Karpas-422 (cell line): Measurements from ENCODE around the gene GMIP. TPM values are rescaled to one million over a fixed set of nuclear protein-coding genes. Genes with fewer than 3 reads are reported as not detected.

Source experiments
- DNase-seq: peaks from one replicate; pipeline ENCODE4 v3.0.0-alpha.2; 2015
- H2AFZ ChIP-seq: fragments of 200-600 bp; sonication (generic); 2 replicates; pipeline ENCODE4 v1.6.1; 2014; ENCODE audit warnings: antibody characterized with exemption, low read length, mixed read lengths
- H3K27ac ChIP-seq: fragments of 200-600 bp; sonication (generic); 2 replicates; pipeline ENCODE4 v1.5.1; 2014; ENCODE audit warnings: mild to moderate bottlenecking, low read length, moderate library complexity
- H3K27me3 ChIP-seq: fragments of 200-600 bp; sonication (generic); 2 replicates; pipeline ENCODE4 v1.6.1; 2014; ENCODE audit warnings: low read length, mixed read lengths
- H3K36me3 ChIP-seq: fragments of 200-600 bp; sonication (generic); 2 replicates; pipeline ENCODE4 v1.6.1; 2014; ENCODE audit warnings: low read length, mixed read lengths; ENCODE audit not compliant: insufficient read depth
- H3K4me1 ChIP-seq: fragments of 200-600 bp; sonication (generic); 2 replicates; pipeline ENCODE4 v1.6.1; 2014; ENCODE audit warnings: mild to moderate bottlenecking, low read length, mixed read lengths
- H3K4me2 ChIP-seq: fragments of 200-600 bp; sonication (generic); 2 replicates; pipeline ENCODE4 v1.6.1; 2014; ENCODE audit warnings: low read length, low read depth, mild to moderate bottlenecking; ENCODE audit not compliant: poor library complexity, severe bottlenecking
- H3K4me3 ChIP-seq: fragments of 200-600 bp; sonication (generic); 2 replicates; pipeline ENCODE4 v1.5.1; 2014; ENCODE audit warnings: mild to moderate bottlenecking, antibody characterized with exemption, low read length, mixed read lengths
- H3K79me2 ChIP-seq: fragments of 200-600 bp; sonication (generic); 2 replicates; pipeline ENCODE4 v1.6.1; 2014; ENCODE audit warnings: mild to moderate bottlenecking, low read length, mixed read lengths
- H3K9ac ChIP-seq: fragments of 200-600 bp; sonication (generic); 2 replicates; pipeline ENCODE4 v1.6.0; 2014; ENCODE audit warnings: low read length
- H3K9me2 ChIP-seq: fragments of 200-600 bp; sonication (generic), shearing (Covaris generic); replicated peaks from 2 replicates; pipeline ENCODE4 v1.6.0; 2014; ENCODE audit warnings: mild to moderate bottlenecking, low read length, moderate library complexity; ENCODE audit not compliant: insufficient read depth
- H3K9me3 ChIP-seq: fragments of 300-700, 200-600 bp; sonication (generic); 2 replicates; pipeline ENCODE4 v1.6.1; 2014; ENCODE audit warnings: low read length, mixed read lengths
- H4K20me1 ChIP-seq: fragments of 200-600 bp; sonication (generic); 2 replicates; pipeline ENCODE4 v1.6.1; 2014; ENCODE audit warnings: mild to moderate bottlenecking, antibody characterized with exemption, low read length, low read depth; ENCODE audit not compliant: insufficient read depth
- total RNA-seq: library from RNA; depleted of rRNA; stranded (reverse); fragments of >200 nt; shearing (Covaris generic); gene quantifications from 2 replicates; pipeline ENCODE4 v1.2.3, GENCODE V29; 2014; ENCODE audit warnings: low replicate concordance

GMIP gene
- total RNA-seq, 1 experiment from 2014 or later: 24.3 TPM

- no peaks in the 10 kb centered on the region for H3K27me3 ChIP-seq
- peaks cover 24% of the 10 kb centered on the region; the same call in 1 of the 2 replicates for H4K20me1 ChIP-seq
- peaks cover 44% of the 10 kb centered on the region for H3K79me2 ChIP-seq
- no peaks in the 10 kb centered on the region for H3K9me3 ChIP-seq
- H2AFZ ChIP-seq: no peak overlapping the region
- H3K4me2 ChIP-seq: peak overlapping the region; percentile 74
- H3K9ac ChIP-seq: peak overlapping the region; percentile 97
- peaks cover 24% of the 10 kb centered on the region for H3K36me3 ChIP-seq
- peaks cover 20% of the 10 kb centered on the region for H3K4me1 ChIP-seq
- no peaks in the 10 kb centered on the region for H3K9me2 ChIP-seq
- H3K27ac ChIP-seq: peak overlapping the region; percentile 77
- peak; percentile 54 for DNase-seq
- H3K4me3 ChIP-seq: peak overlapping the region; percentile 98
Observed at GRCh38 chr19:19662344-19662743, 18.9 kb upstream of the GMIP start.

DNA sequence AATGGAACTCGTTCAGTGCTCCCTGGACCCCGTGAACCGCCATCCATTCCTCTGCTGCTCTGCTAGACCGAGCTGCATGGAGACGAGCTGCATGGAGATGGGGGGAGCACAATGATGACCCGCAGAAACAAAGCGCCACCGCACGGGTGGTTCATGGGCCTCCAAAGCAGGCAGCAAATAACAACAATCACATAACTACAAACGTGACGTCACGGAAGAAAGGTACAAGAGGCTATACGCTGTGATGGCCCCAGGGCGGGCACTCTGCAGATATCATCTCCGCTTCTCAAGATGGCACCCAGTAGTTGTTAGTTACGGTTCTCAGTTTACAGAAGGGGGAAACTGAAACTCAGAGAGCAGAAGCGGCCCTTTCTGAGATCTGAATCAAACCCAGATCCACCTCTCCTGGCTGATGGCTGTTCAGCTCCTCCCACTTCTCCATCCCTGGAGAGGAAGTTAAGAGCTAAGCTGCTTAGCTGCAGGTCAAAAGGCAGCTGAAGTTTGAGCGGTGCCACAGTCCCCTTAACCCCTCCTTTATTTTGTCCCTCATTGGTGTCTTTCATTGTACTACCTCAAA, 18.3 kb upstream of the GMIP start:
- H2AFZ ChIP-seq: no peak overlapping the region
- peaks cover 25% of the 10 kb centered on the region; the same call in 1 of the 2 replicates for H4K20me1 ChIP-seq
- H3K27me3 ChIP-seq: no peaks in the 10 kb centered on the region
- H3K4me3 ChIP-seq: peak overlapping the region; percentile 98
- H3K9ac ChIP-seq: peak overlapping the region; percentile 97
- H3K79me2 ChIP-seq: peaks cover 44% of the 10 kb centered on the region
- H3K4me1 ChIP-seq: peaks cover 20% of the 10 kb centered on the region
- H3K9me2 ChIP-seq: no peaks in the 10 kb centered on the region
- no peaks in the 10 kb centered on the region for H3K9me3 ChIP-seq
- peak overlapping the region; percentile 74 for H3K4me2 ChIP-seq
- peak overlapping the region; percentile 77 for H3K27ac ChIP-seq
- peaks cover 24% of the 10 kb centered on the region for H3K36me3 ChIP-seq
- DNase-seq: peak; percentile 92

GRCh38 chr19:19661141-19661674, 17.8 kb upstream of the GMIP start:
- Histone ChIP-seq H4K20me1 (peaks cover 30% of the 10 kb centered on the region), H3K9me2 (no peaks in the 10 kb centered on the region), H3K9me3 (no peaks in the 10 kb centered on the region), H3K4me2 (peak overlapping the region; percentile 74), H3K4me1 (peaks cover 20% of the 10 kb centered on the region), H3K79me2 (peaks cover 44% of the 10 kb centered on the region), H3K9ac (peak overlapping the region; percentile 97), H3K4me3 (peak overlapping the region; percentile 98), H2AFZ (no peak overlapping the region), H3K27ac (peak overlapping the region; percentile 77), H3K27me3 (no peaks in the 10 kb centered on the region), H3K36me3 (peaks cover 29% of the 10 kb centered on the region)
- no peak for DNase-seq

DNA sequence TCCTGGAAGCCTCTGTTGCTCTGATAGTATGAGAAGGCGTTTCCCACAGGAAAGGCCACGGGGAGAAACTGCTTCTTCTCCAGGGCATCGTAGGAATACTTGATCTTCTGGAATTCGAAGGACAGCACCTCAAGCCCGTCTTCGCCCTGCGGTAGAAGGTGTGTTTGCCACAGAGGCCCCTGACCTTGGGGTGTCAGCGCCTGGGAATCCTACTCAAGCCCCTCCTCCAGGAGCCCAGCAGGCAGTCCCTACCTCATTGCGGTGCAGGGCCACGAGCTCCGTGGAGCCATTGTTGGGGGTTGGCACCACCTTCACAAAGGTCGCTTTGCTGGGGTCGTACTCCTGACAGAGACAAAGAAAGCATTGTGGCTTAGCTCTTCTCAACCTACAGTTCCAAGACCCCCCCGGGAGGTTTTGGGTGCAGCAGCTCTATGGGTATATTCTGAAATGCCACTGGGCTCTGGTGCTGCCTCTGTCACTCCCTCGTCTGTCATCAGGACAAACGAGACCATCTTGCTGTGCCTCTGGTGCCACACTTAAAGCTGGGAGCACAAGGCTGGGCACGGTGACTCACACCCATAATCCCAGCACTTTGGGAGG, 16.3 kb upstream of the GMIP start:
- peaks cover 34% of the 10 kb centered on the region for H3K36me3 ChIP-seq
- H3K27ac ChIP-seq: no peak overlapping the region
- no peak for DNase-seq
- peaks cover 34% of the 10 kb centered on the region for H4K20me1 ChIP-seq
- H3K4me2 ChIP-seq: no peak overlapping the region
- no peaks in the 10 kb centered on the region for H3K9me3 ChIP-seq
- H3K9ac ChIP-seq: no peak overlapping the region
- no peak overlapping the region for H2AFZ ChIP-seq
- H3K27me3 ChIP-seq: no peaks in the 10 kb centered on the region
- H3K4me3 ChIP-seq: no peak overlapping the region
- H3K4me1 ChIP-seq: peaks cover 20% of the 10 kb centered on the region
- H3K9me2 ChIP-seq: no peaks in the 10 kb centered on the region
- peaks cover 44% of the 10 kb centered on the region for H3K79me2 ChIP-seq

- Histone ChIP-seq H2AFZ (no peak overlapping the region), H4K20me1 (peaks cover 32% of the 10 kb centered on the region), H3K27ac (no peak overlapping the region), H3K4me1 (peaks cover 17% of the 10 kb centered on the region), H3K9me3 (no peaks in the 10 kb centered on the region), H3K79me2 (peaks cover 35% of the 10 kb centered on the region), H3K9me2 (no peaks in the 10 kb centered on the region), H3K4me2 (no peak overlapping the region), H3K9ac (no peak overlapping the region), H3K36me3 (peaks cover 40% of the 10 kb centered on the region), H3K27me3 (no peaks in the 10 kb centered on the region), H3K4me3 (no peak overlapping the region)
- no peak for DNase-seq
Observed at GRCh38 chr19:19657397-19657783, 13.9 kb upstream of the GMIP start.

DNA sequence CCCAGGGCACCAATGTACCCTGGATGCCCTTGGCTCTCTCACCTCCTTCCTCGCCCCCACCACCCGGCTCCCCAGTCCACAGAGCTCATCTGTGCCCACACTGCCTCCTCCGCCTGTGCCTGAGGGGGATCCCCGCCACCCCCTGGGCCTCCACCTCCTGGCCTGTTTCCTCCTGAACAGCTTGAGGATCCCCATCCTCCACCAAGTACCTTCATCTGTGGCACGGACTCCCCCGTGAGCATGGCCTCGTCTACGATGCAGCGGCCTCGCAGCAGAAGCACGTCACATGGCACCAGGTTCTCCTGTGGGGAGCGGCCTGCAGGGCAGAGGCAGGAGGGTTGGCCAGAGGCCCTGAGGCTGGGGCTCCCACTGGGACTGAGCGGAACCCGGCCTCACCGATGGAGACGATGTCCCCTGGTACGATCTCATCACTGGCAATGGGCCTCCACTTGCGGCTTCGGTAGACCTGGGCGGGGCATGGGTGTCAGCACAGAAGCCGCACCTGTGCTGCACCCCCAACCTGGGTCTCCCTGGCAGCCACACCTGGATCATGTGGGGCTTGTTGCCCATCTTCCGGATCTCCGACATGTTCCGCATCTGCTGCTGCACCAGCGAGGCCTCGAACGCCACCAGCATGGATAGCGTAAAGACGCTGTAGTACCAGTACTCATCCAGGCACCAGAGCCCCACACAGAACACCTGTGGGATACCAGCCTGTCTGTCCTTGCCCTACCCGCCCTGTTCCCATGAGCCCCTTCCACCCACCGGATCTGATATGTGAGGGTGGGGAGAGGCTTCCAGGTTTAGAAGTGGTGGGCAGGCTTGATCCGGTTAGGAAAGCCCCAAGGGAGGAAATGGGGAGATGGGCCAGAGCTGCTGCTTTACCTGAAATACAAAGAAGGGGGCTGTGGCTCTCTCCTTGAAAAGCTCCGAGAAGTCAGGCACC, 13.3 kb upstream of the GMIP start:
- H3K9me2 ChIP-seq: no peaks in the 10 kb centered on the region
- peaks cover 28% of the 10 kb centered on the region for H3K79me2 ChIP-seq
- peaks cover 28% of the 10 kb centered on the region for H4K20me1 ChIP-seq
- H3K4me2 ChIP-seq: no peak overlapping the region
- H3K9me3 ChIP-seq: no peaks in the 10 kb centered on the region
- H3K36me3 ChIP-seq: peaks cover 44% of the 10 kb centered on the region
- H2AFZ ChIP-seq: no peak overlapping the region
- H3K9ac ChIP-seq: no peak overlapping the region
- DNase-seq: no peak
- H3K4me1 ChIP-seq: peaks cover 15% of the 10 kb centered on the region
- H3K4me3 ChIP-seq: no peak overlapping the region
- no peaks in the 10 kb centered on the region for H3K27me3 ChIP-seq
- H3K27ac ChIP-seq: no peak overlapping the region

DNA sequence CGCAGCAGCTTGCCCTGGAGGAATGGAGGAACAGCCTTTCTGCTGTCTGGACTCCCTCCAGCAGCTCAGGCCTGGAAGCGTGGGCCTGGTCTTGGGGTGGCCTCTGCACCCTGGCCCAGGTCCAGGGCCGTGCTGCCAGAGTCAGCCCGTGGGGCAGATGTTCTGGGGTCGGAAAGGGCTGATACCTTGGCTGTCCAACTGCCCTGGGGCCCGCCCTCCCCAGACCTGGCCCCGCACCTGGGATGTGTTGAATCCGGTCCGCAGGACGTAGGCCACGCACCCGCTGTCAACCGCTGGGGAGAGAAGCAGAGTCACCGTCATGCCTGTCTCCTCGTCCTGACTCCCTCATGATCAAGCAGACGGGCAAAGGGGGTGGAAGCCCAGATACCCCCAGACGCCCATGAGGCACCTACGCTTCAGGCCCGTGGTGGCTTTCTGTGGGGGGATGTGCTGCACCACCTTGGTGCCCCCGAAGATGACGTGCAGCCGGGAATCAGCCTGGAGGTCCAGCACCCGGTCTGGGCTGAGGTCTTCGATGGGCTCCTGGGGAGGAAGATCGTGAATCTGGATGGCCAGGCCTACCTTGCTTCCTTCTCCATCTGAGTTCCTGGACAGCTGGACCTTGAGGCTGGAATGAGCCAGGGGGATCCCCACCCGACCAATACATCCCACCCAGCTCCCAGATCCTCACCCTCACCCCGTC, 12.3 kb upstream of the GMIP start:
- Histone ChIP-seq H3K27me3 (no peaks in the 10 kb centered on the region), H2AFZ (no peak overlapping the region), H3K4me3 (no peak overlapping the region), H3K4me2 (no peak overlapping the region), H3K9ac (no peak overlapping the region), H3K9me2 (no peaks in the 10 kb centered on the region), H3K36me3 (peaks cover 36% of the 10 kb centered on the region), H3K4me1 (peaks cover 7% of the 10 kb centered on the region), H3K9me3 (no peaks in the 10 kb centered on the region), H3K79me2 (peaks cover 19% of the 10 kb centered on the region), H3K27ac (no peak overlapping the region), H4K20me1 (peaks cover 19% of the 10 kb centered on the region)
- no peak for DNase-seq
